GM11168 (cell line): ENCODE results near the gene FEM1B.

Source experiments
- in situ Hi-C: fragments of 300-500 bp; cut with MboI; formaldehyde crosslinking; loops from one replicate; pipeline ENCODE4 v1.12.0; 2022; ENCODE audit warnings: low sequenced_read_pairs; ENCODE audit not compliant: unreplicated experiment

Gene FEM1B

DNA sequence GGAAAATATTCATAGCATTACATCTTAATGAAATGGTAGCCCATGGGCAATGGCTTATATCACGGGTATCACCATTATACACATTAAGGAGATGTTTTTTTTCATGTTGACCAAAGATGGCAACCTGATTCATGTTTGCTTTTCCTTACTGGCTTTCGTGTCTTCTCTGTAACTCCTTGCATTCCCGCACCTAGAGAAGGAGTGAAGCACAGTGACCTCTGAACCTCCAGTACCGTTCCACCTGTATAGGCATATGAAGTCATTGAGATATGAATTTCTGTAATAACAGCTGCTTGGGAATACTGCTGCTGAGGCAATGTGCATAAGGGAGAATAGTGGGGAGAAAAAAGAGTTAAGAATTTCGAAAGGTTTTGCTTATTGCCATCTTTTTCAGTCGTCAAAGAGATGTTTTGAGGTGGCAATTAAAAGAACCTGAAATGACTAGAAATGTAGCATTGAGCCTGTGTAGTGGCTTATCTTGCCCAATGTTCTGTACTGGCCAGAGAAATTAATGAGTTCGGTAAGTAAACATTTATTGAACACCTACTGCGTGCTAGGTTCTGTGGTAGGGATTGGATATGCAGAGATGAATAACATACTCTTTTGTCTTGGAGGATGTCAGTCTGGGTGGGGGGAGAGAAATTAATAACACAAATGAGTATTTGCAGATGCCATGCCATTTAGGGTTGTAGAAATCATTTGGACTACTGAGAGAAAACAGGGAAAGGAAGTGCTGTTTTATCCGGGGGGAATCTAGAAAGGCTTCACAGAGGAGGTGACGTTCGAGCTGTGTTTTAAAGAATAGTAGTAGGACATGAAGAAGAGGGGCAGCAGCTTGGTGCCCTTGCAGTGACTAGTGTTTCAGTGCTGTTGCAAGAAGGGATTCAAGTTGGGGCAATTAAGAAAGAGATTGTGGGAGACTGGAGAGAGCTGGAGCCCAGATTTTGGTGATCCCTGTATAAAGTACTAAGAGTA, 2.5 kb downstream of the FEM1B start:
- in situ Hi-C loops, result no loop called here

DNA sequence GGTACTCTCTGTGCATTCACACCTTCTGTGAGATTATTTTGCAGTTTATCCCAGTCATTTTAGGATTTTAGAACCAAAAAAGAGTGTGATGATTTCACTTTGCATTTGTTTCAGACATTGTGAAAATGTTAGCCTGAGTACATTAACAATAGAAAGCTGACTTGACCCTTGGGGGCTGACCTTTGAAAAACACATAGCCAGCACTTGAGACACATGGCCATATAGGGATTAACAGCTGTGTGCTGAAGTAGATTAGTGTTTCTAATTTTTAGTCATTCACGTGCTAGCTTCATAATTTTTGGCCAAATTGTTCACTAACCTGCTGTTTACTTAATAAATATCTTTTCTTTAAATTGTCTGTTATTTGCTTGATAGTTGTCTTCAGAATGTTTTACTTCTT, 3.5 kb downstream of the FEM1B start:
- in situ Hi-C loops, result no loop called here

DNA sequence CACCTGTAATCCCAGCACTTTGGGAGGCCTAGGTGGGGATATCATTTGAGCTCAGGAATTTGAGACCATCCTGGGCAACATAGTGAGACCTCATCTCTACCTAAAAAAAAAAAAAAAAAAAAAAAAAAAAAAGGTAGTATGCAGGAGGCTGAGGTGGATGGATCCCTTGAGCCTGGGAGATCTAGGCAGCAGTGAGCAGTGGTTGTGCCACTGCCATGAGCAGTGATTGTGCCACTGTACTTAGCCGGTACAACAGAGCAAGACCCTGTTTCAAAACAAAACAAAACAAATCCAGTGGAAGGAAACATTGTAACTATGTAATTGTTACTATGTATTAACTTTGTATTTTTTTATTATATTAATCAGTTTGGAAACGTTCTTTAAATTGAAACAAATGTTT, 5.9 kb downstream of the FEM1B start:
- in situ Hi-C loops, result no loop called here

DNA sequence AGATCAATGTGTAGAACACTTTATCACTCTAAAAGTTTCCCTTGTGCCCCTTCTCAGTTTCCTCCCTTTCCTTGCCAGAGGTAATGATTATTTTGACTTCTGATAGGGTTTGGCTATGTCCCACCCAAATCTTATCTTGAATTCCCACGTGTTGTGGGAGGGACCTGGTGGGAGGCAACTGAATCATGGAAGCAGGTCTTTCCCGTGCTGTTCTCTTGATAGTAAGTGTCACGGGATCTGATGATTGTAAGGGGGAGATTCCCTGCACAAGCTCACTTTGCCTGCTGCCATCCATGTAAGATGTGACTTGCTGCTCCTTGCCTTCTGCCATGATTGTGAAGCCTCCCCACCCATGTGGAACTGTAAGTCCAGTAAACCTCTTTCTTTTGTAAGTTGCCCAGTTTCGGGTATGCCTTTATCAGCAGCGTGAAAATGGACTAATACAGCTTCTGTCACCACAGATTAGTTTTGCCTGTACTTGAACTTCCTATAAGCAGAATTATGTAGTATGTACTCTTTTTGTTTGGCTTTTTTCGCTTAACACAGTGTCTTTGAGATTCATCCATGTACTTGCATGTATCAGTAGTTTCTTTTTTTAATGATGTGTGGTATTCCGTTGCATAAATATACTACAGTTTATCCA, 7.2 kb downstream of the FEM1B start:
- in situ Hi-C loops, result no loop called here

DNA sequence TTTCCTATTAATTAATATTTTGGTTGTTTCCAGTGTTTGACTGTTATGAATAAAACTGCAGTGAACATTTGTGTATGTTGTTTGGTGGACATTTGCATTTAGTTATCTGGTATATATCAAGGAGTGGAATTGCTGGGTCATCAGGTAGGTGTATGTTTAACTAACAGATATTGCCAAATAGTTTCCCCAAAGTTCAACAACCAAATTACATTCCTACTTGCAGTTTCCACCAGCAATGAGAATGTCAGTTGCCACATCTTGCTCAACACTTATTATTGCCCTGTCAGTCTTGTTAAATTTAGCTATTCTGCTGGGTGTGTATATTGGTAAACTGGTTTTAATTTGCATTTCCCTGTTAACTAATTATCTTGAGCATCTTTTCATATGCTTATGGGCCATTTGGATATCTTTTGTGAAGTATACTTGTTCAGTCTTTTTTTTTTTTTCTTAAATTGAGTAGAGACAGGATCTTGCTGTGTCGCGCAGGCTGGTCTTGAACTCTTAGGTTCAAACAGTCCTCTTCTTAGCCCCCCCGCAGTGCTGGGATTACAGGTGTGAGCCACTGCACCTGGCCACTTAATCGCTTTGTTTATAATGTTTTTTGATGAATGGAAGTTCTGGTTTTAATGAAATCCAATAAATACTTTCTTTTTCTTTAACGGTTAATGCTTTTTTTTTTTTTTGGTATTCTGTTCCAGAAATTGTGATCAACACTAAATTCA, 7.9 kb downstream of the FEM1B start:
- in situ Hi-C loops, result no loop called here

DNA sequence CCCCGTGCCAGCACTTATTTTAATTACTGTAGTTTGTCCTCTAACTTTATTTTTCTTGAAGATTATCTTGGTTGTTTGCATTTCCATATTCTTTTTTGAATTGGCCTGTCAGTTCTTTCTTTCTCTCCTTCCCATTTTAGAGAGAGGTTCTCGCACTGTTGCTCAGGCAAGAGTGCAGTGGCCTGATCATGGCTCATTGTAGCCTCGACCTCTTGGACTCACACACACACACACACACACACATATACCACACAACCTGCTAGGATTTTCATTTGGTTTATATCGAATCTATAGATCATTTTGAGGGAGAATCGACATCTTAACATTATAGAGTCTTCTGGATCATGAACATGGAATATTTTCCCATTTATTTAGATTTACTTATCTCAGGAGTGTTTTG, 8.7 kb downstream of the FEM1B start:
- in situ Hi-C loops, result no loop called here

DNA sequence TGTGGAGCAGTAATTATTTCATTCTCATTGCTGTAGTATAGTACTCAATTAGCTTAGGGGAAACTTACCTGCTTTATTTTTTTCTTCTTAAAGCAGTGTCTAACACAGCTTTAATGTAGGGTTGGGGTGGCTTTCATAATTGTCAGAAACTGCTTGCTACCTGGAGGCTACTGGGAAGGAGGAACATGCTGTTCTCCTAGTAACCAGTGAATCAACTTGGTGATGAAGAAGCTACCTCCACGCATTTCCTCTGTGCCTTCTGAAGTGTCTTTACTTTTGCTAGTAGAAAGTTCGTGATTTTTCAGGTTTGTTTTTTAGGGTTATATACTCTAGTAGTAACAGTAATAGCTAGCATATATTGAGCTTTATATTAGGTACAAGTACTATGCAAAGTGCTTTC, 11.5 kb downstream of the FEM1B start:
- in situ Hi-C loops, result no loop called here

DNA sequence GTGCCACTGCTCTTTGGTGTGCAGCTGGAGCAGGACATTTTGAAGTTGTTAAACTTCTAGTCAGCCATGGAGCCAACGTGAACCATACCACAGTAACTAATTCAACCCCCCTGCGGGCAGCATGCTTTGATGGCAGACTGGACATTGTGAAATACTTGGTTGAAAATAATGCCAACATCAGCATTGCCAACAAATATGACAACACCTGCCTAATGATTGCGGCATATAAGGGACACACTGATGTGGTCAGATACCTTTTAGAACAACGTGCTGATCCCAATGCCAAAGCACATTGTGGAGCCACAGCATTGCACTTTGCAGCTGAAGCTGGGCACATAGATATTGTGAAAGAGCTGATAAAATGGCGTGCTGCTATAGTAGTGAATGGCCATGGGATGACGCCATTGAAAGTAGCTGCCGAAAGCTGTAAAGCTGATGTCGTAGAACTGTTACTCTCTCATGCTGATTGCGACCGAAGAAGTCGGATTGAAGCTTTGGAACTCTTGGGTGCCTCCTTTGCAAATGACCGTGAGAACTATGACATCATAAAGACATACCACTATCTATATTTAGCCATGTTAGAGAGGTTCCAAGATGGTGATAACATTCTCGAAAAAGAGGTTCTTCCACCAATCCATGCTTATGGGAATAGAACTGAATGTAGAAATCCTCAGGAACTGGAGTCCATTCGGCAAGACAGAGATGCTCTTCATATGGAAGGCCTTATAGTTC, 12.2 kb downstream of the FEM1B start:
- in situ Hi-C loops, result no loop called here

DNA sequence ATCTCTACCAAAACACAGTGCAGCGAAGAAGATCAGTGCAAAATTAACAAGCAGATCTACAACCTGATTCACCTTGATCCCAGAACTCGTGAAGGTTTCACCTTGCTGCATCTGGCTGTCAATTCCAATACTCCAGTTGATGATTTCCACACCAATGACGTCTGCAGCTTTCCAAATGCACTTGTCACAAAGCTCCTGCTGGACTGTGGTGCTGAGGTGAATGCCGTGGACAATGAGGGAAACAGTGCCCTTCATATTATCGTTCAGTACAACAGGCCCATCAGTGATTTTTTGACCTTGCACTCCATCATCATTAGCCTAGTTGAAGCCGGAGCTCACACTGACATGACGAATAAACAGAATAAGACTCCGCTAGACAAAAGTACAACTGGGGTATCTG, 13.2 kb downstream of the FEM1B start:
- in situ Hi-C loops, result no loop called here

DNA sequence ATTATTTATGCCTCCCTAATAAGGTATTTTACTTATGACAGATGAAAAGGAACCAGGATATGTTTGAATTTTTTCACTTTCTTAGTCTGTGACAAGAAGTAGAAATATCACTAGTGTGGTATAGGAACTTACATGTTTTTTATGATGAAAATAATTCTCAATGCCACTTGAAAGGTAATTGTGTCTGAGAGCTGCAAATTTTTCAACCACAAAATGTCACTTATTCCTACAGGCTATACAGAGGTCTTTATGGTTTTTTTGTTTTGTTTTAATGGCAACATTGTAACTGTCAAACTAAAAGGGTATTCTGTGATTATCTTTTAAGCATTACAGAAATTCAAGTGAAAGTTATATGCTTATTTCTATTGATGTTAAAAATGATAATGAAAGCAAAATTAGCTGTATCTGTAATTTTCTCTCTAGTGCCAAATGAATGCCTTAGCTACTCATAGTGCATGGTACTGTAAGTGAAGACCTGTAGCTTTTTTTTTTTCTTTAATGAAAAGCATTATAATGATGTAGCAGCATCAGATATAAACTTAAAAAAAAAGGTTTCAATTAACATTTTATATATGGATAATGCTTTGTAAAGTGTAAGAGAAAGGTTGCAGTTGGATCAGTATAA, 14.7 kb downstream of the FEM1B start:
- in situ Hi-C loops, result no loop called here

DNA sequence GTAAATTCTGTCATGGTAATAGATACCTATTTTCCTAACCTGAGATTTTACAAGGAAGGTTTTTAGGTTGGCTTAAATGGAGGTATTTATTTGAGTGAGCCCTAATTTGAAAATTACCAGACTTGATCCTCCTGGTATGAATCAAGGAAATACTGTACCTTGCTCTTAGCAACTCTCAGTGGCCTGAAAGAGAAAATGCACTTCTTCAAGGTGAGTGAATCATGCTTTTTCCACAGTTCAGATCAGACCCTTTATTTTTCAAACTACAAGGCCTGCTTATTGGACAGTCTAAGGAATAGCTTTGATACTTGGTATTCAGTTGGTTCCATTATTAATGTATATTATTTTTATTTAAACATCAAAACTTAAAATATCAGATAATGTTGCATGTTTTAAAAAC, 15.4 kb downstream of the FEM1B start:
- in situ Hi-C loops, result no loop called here

DNA sequence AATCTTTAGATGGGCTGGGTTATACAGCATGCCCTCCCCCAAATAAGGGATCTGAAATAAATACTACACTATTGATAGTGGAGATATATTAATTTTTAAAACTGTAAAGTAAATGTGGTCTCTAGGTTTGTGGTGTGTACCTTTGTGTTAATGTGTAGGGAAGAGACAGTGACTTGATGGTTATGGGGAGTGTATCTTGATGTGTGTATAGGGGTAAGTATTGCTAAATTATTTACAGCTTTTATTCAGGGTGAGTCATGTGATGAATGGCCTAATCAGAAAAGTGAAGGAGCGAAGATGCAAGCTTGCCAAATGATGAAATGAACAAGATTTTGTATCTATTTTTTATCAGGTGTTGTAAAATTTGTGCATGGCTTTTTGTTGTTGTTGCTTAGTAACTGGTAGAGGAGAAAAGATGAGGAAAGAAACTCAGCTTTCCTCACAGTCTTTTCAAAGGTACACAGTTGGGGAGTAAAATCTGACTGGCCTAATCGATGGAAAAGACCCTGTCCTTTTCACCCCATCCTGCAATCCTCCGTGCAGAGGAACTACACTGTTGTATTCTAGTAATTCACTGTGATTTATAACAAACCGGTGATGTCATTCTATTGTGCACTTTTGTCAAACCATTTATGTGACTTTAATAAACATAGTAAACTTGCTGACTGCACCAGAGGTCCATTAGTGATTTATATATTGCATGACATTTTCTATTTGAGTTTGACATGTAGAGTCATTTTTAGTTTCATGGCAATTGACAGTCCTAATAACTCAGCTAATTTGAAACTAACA, 17.7 kb downstream of the FEM1B start:
- in situ Hi-C loops, result no loop called here

DNA sequence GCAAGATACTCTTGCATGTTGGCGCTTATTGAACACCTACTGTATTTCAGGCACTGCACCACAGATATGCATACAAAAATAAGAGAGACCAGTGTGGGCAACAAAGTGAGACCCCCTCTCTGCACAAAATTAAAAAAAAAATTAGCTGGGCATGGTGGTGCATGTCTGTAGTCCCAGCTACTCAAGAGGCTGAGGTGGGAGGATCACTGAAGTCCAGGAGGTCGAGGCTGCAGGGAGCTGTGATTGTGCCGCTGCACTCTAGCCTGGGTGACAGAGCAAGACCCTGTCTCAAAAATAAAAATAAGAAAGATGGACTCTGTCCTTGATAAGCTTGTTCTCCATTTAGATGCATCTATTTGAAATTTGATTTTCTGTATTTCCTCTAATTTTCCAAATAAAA, 20.8 kb downstream of the FEM1B start:
- in situ Hi-C loops, result no loop called here

DNA sequence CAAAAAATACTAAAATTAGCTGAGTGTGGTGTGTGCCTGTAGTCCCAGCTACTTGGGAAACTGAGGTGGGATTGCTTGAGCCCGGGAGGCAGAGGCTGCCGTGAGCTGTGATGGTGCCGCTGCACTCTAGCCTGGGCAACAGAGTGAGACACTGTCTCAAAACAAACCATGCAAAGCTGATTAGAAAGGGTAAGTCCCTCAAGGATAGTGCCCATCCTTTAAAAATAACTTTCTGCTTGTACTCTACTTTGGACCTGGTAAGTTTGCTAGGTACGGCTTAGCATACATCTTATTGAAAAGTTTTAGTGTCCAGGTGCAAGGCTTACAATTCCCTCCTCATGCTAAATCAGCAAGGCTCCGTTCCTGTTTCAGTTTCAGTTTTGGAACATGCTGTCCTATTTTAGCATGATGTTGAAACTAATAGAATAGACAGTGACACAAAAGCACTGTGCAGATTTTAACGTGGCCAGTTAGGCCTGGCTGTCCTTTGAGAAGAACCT, 21.4 kb downstream of the FEM1B start:
- in situ Hi-C loops, result no loop called here

DNA sequence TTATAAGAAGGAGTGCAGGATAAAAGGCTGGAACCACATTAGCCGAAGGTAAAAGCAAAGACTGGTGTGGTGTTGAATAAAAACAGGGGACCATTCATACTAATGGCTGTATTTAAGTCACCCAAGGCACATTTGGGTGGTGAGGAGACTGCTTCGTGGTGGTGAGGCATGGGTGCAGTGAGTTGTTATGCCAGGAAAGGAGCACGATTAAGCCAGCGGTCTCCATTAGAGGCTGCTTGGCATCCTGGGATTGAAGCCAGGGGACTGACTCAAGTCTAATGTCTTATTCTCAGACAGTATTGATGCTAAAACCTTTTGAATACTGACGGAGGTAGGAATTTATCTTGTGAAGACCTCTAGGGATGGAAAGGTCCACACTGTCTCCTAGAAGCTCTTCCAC, 21.9 kb downstream of the FEM1B start:
- in situ Hi-C loops, result no loop called here

DNA sequence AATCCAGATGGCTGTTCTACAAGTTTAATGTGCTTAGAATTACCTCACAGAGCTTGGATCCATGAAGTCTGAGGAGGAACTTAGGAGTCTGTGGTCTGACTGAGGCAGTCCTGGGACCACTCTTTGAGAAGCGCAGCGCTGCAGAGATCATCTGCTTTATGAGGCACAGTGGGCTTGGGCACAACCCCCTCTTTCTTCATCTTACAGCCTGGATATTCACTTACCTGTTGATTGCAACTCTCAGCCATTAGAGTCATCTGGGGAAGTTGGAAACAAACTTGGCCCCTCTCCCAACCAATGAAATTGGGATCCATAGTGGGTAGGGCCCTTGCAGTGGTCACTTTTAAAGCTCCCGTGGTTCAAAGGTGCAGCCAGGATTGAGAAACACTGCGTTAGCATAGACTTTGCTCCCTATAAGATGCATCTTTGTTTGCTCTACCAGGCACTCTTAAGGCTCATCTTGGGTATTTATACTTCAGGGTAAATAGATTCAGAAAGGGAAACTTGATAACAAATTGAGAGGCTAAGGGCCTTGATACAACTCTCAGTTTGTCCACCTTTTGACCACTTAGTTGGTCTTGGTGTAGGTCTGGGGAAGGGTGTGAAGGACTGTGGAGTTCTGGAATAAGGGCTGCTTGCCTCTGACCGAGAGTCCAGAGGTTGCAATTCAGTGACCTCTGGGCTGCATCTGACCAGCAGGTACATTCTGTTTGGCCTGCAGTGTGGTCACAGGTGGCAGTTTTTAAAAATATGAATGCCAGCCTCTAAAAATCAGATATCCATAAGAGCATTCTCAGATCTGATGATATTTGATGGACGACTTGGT, 22.8 kb downstream of the FEM1B start:
- in situ Hi-C loops, result no loop called here

DNA sequence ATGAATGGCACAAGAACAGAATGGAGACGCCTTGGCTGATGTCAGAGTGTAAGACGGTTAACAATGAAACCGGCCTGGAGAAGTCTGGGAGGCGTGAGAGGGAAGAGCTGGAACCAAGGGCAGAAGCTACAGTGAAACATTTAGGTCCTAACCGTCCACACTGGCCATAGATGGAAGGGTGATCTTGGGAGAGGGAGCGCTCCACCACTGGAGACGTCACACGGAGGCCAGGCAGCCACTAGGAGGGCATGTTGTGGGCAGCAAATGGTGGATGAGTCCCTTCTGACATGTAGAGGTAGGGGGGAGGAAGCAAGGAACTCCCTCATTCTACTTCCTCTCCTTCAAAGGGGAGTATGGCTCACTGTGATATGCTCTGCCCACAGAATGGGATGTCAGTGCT, 23.8 kb downstream of the FEM1B start:
- in situ Hi-C loops, result no loop called here

DNA sequence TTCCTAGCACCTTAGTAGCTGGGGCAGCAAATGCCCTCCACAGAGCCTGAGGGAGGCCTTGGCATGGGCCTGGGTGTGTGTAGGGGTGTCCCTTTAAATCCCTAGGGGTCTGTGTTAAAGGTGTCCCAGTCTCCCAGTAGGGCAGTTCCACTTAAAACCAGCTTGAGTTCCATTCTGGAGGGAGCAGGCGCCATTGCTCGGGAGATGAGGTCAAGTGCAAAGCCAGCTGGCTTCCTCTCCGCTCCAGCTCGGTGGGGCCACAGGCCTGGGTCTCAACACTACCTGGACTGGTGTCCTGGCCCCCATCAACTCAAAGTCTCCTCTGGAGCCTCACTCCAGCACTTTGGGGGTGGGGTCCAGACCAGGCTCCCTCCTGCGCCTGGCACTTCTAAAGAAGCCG, 25.2 kb downstream of the FEM1B start:
- in situ Hi-C loops, result no loop called here
